GM19395 (cell line): ENCODE measurements around the gene CALHM1.
"Not testable (repeated sequence)": the region's sequence is repeated elsewhere in the genome, so short reads cannot be mapped to it uniquely, and the experiment has no call there.

ENCODE experiments used
- ATAC-seq: cut with Tn5 transposase; IDR thresholded peaks from one replicate; pipeline ENCODE4 v1.9.1; 2021; ENCODE audit warnings: mild to moderate bottlenecking, moderate library complexity; ENCODE audit not compliant: unreplicated experiment

Gene CALHM1

GRCh38 chr10:103458720-103459119 is at the start of gene CALHM1:
CALHM1 (minus strand) TSS chr10:103458900; CDS start chr10:103458751, 149 bp downstream.
- peak; percentile 69 for ATAC-seq

- no peak for ATAC-seq
Measured at GRCh38 chr10:103507235-103508191, 48.8 kb upstream of the CALHM1 start.

- no peak for ATAC-seq
Measured at GRCh38 chr10:103506061-103506460, 47.4 kb upstream of the CALHM1 start.

GRCh38 chr10:103504181-103504783 is 45.6 kb upstream of the CALHM1 start:
- peak; percentile 58 for ATAC-seq

GRCh38 chr10:103503777-103504176 is 45.1 kb upstream of the CALHM1 start:
- ATAC-seq, result not testable (repeated sequence)

- no peak for ATAC-seq
Measured at GRCh38 chr10:103502849-103503660, 44.4 kb upstream of the CALHM1 start.

- no peak for ATAC-seq
Measured at GRCh38 chr10:103501186-103501585, 42.5 kb upstream of the CALHM1 start.

- no peak for ATAC-seq
Measured at GRCh38 chr10:103500481-103500880, 41.8 kb upstream of the CALHM1 start.

- no peak for ATAC-seq
Measured at GRCh38 chr10:103499881-103500280, 41.2 kb upstream of the CALHM1 start.

- ATAC-seq, result no peak
Measured at GRCh38 chr10:103498936-103499638, 40.4 kb upstream of the CALHM1 start.

GRCh38 chr10:103497161-103497915 is 38.6 kb upstream of the CALHM1 start:
- ATAC-seq, result no peak

GRCh38 chr10:103495321-103495720 is 36.6 kb upstream of the CALHM1 start:
- ATAC-seq, result no peak

- no peak for ATAC-seq
Measured at GRCh38 chr10:103493916-103494877, 35.5 kb upstream of the CALHM1 start.

- no peak for ATAC-seq
Measured at GRCh38 chr10:103493362-103493915, 34.7 kb upstream of the CALHM1 start, which contains the start of gene NEURL1. NEURL1 (plus strand) TSS chr10:103493705; CDS start chr10:103494388, 683 bp downstream.

- ATAC-seq, result no peak
Measured at GRCh38 chr10:103492655-103493261, 34.1 kb upstream of the CALHM1 start.

GRCh38 chr10:103491729-103492364 is 33.1 kb upstream of the CALHM1 start:
- ATAC-seq, result no peak

GRCh38 chr10:103490986-103491314 is 32.2 kb upstream of the CALHM1 start:
- peak; percentile 10 for ATAC-seq

GRCh38 chr10:103487410-103487708 is 28.7 kb upstream of the CALHM1 start:
- no peak for ATAC-seq
